ENCODE data around the gene FAM111A. TPM values are rescaled to one million over a fixed set of nuclear protein-coding genes. Genes with fewer than 3 reads are reported as not detected.

FAM111A gene
- total RNA-seq, 1 experiment from 2014 or later, result 20.1 TPM

GRCh38 chr11:59196777-59197176, 54.1 kb downstream of the FAM111A start:
- Histone ChIP-seq H3K14ac (ENCODE audit: insufficient read depth, low read length) (no peak overlapping the region), H4K91ac (ENCODE audit: insufficient read length, low read depth, low read length) (no peak overlapping the region), H3K27ac (ENCODE audit: insufficient read length, low read depth, low read length) (no peak overlapping the region), H3K9ac (ENCODE audit: extremely low read depth, insufficient read length, low read length) (no peak overlapping the region), H3K23ac (ENCODE audit: insufficient read length, low read depth, low read length) (no peak overlapping the region), H2BK5ac (ENCODE audit: insufficient read length, low read length) (no peak overlapping the region), H3K56ac (ENCODE audit: insufficient read length, low read depth, low read length) (no peak overlapping the region), H3K18ac (ENCODE audit: insufficient read length, low read depth, low read length) (no peak overlapping the region), H2BK12ac (ENCODE audit: insufficient read length, low read depth, low read length) (no peak overlapping the region), H3K4ac (ENCODE audit: low read depth, low read length) (no peak overlapping the region), H2BK120ac (ENCODE audit: low read depth, low read length, poor library complexity, severe bottlenecking) (no peak overlapping the region), H3K79me2 (ENCODE audit: insufficient read depth, low read length) (no peaks in the 10 kb centered on the region; the same call in 1 of the 2 replicates), H4K20me1 (ENCODE audit: control insufficient read depth, insufficient read depth, insufficient read length) (no peaks in the 10 kb centered on the region), H3K4me2 (ENCODE audit: insufficient read depth, insufficient read length, low read length) (no peak overlapping the region), H4K5ac (ENCODE audit: insufficient read length, low read depth, low read length) (no peak overlapping the region), H3K23me2 (ENCODE audit: insufficient read length, low read depth, low read length, poor library complexity, severe bottlenecking) (no peaks in the 10 kb centered on the region), H2BK15ac (ENCODE audit: low read depth, low read length) (no peak overlapping the region), H3K79me1 (ENCODE audit: insufficient read depth, low read depth, low read length, poor library complexity, severe bottlenecking) (no peaks in the 10 kb centered on the region), H2BK20ac (ENCODE audit: low read depth, low read length, poor library complexity, severe bottlenecking) (no peak overlapping the region), H3K4me1 (ENCODE audit: insufficient read depth, low read length) (no peaks in the 10 kb centered on the region), H3K9me3 (ENCODE audit: control insufficient read depth, low read depth, low read length) (peaks cover 6% of the 10 kb centered on the region), H2AFZ (ENCODE audit: low read length) (no peak overlapping the region), H3T11ph (ENCODE audit: low read length) (no peak overlapping the region), H2AK5ac (ENCODE audit: insufficient read length, low read length) (no peak overlapping the region), H3K27me3 (ENCODE audit: insufficient read depth, low read length) (no peaks in the 10 kb centered on the region), H4K8ac (replicated peaks; ENCODE audit: insufficient read length, low read depth, low read length) (no peak overlapping the region)
- no CpG with 5 or more reads among the region's 2 CpGs for WGBS (ENCODE audit: extremely low coverage, insufficient read length, low lambda C conversion rate)
- H3K4me3 Mint-ChIP-seq, result no peak overlapping the region
- H3K36me3 Mint-ChIP-seq (ENCODE audit: insufficient read depth in 1 of 3, low read depth in 3 of 3), result peaks cover 48 to 88% (median 51%) of the 10 kb centered on the region in 3 experiments
- peaks cover 2 to 3% of the 10 kb centered on the region in 2 experiments; a peak in 2 of 4 replicates for H3K4me1 Mint-ChIP-seq
- no peak for DNase-seq
- H3K27me3 Mint-ChIP-seq (ENCODE audit: low read depth), result no peaks in the 10 kb centered on the region
- H3K9me3 Mint-ChIP-seq, result peaks cover 0 to 4% of the 10 kb centered on the region in 2 experiments; a peak in 3 of 5 replicates
- no peak overlapping the region for H3K27ac Mint-ChIP-seq
- TF ChIP-seq, protein P1, sequence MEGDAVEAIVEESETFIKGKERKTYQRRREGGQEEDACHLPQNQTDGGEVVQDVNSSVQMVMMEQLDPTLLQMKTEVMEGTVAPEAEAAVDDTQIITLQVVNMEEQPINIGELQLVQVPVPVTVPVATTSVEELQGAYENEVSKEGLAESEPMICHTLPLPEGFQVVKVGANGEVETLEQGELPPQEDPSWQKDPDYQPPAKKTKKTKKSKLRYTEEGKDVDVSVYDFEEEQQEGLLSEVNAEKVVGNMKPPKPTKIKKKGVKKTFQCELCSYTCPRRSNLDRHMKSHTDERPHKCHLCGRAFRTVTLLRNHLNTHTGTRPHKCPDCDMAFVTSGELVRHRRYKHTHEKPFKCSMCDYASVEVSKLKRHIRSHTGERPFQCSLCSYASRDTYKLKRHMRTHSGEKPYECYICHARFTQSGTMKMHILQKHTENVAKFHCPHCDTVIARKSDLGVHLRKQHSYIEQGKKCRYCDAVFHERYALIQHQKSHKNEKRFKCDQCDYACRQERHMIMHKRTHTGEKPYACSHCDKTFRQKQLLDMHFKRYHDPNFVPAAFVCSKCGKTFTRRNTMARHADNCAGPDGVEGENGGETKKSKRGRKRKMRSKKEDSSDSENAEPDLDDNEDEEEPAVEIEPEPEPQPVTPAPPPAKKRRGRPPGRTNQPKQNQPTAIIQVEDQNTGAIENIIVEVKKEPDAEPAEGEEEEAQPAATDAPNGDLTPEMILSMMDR (conservative IDR thresholded peaks at IDR 0.05), result no peak
